ENCODE results near the gene RASGRF2.

The RASGRF2 gene

DNA sequence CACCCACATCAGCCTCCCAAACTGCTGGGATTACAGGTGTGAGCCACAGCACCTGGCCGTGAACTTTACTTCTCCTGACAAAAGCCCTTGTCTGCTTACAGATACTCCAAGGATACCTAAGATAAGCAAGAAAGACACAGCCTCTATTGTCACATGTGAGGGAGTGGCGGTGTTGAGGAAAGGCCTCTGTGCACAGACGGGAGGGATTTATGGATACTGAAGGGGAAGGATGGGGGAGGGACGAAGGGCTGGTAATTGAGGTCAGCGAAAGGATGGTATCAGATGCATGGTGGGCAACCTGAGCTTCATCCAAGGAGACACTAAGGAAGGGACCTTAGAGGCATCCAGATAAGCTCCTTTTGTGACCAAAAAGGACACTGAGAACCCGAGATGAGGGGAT, 206.3 kb downstream of the RASGRF2 start:
- Mint-ChIP-seq H3K4me3 (no peak overlapping the region), H3K27ac (peak overlapping the region; percentile 51), H3K4me1 (peaks cover 50% of the 10 kb centered on the region), H3K27me3 (ENCODE audit: low read depth, poor library complexity) (peaks cover 12% of the 10 kb centered on the region), H3K36me3 (ENCODE audit: low read depth) (no peaks in the 10 kb centered on the region), H3K9me3 (no peaks in the 10 kb centered on the region)
- no peak for TF ChIP-seq CTCF (IDR thresholded peaks at IDR 0.05)
- no peak for DNase-seq

DNA sequence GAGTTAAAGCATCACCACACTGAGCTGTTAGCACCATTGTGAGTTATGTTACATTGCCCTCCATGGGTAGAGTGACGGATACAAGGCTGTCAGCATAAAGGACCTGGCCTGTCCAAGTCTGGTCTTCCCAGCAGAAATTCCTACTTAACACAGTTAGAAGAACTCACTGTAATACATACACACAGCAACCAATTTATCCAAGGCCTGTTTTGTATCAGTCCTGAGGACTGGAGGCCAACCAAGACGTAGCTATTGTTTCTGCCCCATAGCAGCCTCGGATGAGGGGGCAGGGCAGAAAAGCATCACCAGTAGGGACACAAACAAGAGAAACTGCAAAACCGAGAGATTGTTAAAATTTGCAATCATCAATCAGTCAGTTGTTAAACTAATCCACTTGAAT, 206.9 kb downstream of the RASGRF2 start:
- peak overlapping the region; percentile 81 for H3K27ac Mint-ChIP-seq
- H3K27me3 Mint-ChIP-seq (ENCODE audit: low read depth, poor library complexity): peaks cover 16% of the 10 kb centered on the region
- H3K4me3 Mint-ChIP-seq: peak overlapping the region; percentile 15
- no peak for TF ChIP-seq CTCF (IDR thresholded peaks at IDR 0.05)
- peaks cover 50% of the 10 kb centered on the region for H3K4me1 Mint-ChIP-seq
- no peaks in the 10 kb centered on the region for H3K9me3 Mint-ChIP-seq
- no peaks in the 10 kb centered on the region for H3K36me3 Mint-ChIP-seq (ENCODE audit: low read depth)
- no peak for DNase-seq

DNA sequence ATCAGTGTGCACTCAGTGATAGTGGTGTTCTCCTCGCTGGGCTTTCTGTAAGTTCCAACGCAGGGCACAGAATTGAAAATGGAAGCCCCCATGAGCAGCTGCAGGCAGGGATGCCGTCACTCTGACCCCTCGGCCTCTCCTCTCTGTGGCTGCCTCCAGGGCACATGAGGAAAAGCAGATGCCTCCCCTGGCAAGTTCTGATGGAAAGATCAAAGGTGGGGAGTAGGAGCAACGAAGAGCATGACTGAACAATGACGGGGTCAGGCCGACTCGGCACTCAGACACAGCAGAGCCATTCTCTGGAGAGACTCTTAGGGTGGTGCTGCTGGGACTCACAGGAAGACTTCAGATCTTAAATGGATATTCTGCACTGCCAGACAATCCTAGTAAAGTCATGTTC, 207.4 kb downstream of the RASGRF2 start:
- TF ChIP-seq CTCF (IDR thresholded peaks at IDR 0.05): no peak
- H3K27ac Mint-ChIP-seq: peak overlapping the region; percentile 95
- no peak for DNase-seq
- H3K27me3 Mint-ChIP-seq (ENCODE audit: low read depth, poor library complexity): peaks cover 13% of the 10 kb centered on the region
- H3K4me3 Mint-ChIP-seq: no peak overlapping the region
- H3K9me3 Mint-ChIP-seq: no peaks in the 10 kb centered on the region
- H3K36me3 Mint-ChIP-seq (ENCODE audit: low read depth): no peaks in the 10 kb centered on the region
- peaks cover 50% of the 10 kb centered on the region for H3K4me1 Mint-ChIP-seq

GRCh38 chr5:81169924-81170323, 209.8 kb downstream of the RASGRF2 start:
- H3K4me3 Mint-ChIP-seq: peak overlapping the region; percentile 10
- no peaks in the 10 kb centered on the region for H3K9me3 Mint-ChIP-seq
- TF ChIP-seq CTCF (IDR thresholded peaks at IDR 0.05): no peak
- no peak for DNase-seq
- H3K27ac Mint-ChIP-seq: peak overlapping the region; percentile 48
- H3K36me3 Mint-ChIP-seq (ENCODE audit: low read depth): no peaks in the 10 kb centered on the region
- H3K27me3 Mint-ChIP-seq (ENCODE audit: low read depth, poor library complexity): peaks cover 12% of the 10 kb centered on the region
- H3K4me1 Mint-ChIP-seq: peaks cover 50% of the 10 kb centered on the region

DNA sequence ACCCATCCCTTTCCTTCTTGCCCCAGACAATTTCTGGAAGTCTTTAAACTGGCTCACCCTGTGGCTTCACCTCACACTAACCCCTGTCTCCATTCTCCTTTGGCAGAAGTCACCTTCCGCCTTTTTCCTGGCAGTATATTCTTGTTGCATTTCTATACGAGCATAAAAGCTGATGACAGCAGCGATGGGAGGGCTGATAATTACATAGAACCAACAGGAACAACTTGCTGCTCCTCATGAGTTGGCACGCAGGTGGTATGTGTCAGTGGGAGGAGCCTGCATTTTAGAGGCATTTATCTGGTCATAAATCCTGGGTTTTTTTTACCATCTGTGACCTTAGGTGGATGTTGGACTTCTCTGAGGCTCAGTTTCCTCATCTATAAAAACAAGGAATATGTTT, 211.6 kb downstream of the RASGRF2 start:
- Mint-ChIP-seq H3K36me3 (ENCODE audit: low read depth) (no peaks in the 10 kb centered on the region), H3K4me1 (peaks cover 35% of the 10 kb centered on the region), H3K9me3 (no peaks in the 10 kb centered on the region), H3K27me3 (ENCODE audit: low read depth, poor library complexity) (peaks cover 12% of the 10 kb centered on the region), H3K4me3 (no peak overlapping the region), H3K27ac (no peak overlapping the region)
- DNase-seq: no peak
- TF ChIP-seq CTCF (IDR thresholded peaks at IDR 0.05): no peak

- Mint-ChIP-seq H3K36me3 (ENCODE audit: low read depth) (no peaks in the 10 kb centered on the region), H3K4me3 (no peak overlapping the region), H3K4me1 (peaks cover 26% of the 10 kb centered on the region), H3K27ac (no peak overlapping the region), H3K27me3 (ENCODE audit: low read depth, poor library complexity) (peaks cover 12% of the 10 kb centered on the region), H3K9me3 (no peaks in the 10 kb centered on the region)
- no peak for DNase-seq
- TF ChIP-seq CTCF (IDR thresholded peaks at IDR 0.05): no peak
Measured at GRCh38 chr5:81172710-81173109, 212.5 kb downstream of the RASGRF2 start.

Measured in nephron progenitor cell (in vitro differentiated cells).